HG03342 (cell line): ENCODE results near the gene PREX1.

Experiments used
- ATAC-seq: cut with Tn5 transposase; IDR thresholded peaks from one replicate; pipeline ENCODE4 v1.9.1; 2021; ENCODE audit warnings: mild to moderate bottlenecking, moderate library complexity; ENCODE audit not compliant: unreplicated experiment

PREX1 gene

GRCh38 chr20:48644286-48644828 lies 183.4 kb downstream of the PREX1 start:
- ATAC-seq = no peak

DNA sequence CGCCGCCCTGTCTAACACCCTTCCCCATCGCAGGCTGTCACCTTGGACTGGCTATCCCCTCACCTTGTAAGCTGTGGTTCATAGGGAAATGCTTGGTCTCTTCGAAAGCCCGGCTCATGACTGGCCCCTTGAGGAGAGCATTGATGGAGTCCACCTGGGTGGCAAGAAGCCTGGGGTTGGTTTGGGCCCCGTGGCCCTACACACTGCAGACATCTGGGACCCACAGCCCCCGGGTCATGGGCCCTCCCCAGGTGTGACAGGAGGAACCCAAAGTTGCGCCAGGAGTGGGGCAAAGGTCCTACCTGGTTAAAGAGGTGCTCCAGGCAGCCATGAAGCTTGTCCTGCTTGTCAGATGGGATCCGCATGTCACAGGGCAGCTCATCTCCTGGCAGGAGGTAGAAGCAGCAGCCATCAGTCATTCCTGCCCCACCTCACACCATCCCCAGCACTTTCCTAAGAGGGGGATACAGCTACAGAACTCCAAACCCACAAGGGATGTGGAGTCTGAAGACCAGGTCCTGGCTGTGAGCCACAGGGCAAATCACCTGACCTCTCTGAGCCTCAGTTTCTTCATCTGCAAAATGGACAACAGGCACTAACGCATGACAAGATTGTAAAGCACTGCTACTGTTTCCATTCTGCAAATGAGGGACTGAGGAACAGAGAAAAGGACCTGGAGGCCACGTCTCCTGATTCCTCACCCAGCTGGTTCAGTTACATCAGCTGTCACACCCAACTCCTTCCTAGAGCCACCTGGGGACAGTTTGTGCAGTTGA lies 185.5 kb downstream of the PREX1 start:
- ATAC-seq = no peak

DNA sequence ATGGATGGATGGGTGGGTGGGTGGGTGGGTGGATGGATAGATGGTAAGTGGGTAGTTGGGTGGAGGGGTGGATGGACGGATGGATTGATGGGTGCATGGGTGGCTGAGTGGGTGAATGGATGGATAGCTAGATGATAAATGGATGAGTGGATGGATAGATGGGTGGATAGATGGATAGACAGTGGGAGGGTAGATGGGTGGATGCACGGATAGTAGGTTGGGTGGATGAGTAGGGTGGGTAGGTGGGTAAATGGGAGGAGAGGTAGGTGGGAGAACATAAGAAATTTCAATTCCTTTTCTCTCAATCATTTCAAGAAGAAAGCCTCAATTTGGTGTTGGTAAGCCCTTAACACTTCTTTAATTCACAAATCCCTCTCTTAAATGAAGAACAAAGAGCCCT lies 186.9 kb downstream of the PREX1 start:
- ATAC-seq = no peak

GRCh38 chr20:48639899-48640298 lies 187.9 kb downstream of the PREX1 start:
- no peak for ATAC-seq

GRCh38 chr20:48638546-48638945 lies 189.3 kb downstream of the PREX1 start:
- no peak for ATAC-seq

- no peak for ATAC-seq
Observed at GRCh38 chr20:48637461-48637860, 190.3 kb downstream of the PREX1 start.

DNA sequence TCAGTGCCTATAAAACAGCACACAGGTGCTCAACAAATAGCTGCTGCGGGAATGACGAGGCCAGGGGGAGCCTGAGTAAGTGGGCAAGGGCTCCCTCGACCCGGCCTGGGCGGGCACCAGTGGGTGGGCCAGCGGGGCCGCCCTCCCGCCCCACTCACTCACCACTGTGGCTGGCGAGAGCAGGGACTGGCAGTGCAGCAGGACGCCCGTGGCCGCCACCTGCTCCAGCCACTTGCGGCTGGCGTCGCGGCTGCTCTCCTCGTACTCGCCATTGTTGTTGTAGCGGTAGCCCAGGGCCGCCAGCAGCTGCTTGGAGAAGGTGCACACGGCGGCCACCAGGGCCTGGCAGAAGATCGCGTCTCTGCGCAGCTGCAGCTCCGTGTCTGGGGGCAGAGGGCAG lies 191.5 kb downstream of the PREX1 start:
- ATAC-seq = no peak

DNA sequence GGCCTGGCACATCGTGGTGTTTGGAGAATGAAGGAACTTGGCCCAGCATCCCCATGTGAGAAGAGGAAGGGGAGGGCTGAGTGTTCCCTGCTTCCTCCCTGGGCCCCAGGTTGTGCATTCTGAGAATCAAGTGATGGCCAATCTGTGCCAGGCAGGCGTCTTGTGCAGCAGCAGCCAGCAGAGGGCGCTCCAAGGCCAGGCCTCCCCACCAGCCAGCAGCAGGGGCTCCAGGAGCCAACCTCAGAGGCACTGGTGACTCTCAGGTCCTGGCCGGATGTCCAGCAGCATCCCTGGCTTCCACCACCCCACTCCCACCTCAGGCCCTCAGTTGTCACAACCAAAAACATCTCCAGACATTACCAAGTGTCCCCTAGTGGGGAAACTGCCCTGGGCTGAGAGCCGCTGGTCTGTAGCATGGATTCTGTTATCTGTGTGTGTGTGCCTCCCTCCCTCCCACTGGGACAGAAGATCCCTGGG lies 192.0 kb downstream of the PREX1 start:
- no peak for ATAC-seq

- ATAC-seq = no peak
Observed at GRCh38 chr20:48635361-48635760, 192.4 kb downstream of the PREX1 start.

DNA sequence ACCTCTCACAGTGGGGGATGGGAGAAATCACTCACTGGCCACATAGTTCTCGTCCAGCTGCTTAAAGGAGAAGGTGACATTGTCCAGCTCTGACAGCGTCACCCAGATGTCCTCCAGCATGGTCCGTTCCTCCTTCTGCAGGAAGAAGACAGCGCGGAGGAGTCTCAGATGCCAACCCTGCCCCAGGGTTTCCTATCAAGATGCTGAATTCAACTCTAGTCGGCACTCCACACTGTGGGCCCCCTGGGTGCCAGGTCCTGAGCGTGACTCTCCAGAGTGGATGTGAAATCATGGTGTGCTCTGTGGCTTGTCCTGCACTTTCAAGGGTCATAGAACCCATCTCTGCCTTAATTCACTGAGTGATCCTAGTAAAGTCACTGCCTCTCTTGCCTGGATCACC lies 193.2 kb downstream of the PREX1 start:
- ATAC-seq = no peak

DNA sequence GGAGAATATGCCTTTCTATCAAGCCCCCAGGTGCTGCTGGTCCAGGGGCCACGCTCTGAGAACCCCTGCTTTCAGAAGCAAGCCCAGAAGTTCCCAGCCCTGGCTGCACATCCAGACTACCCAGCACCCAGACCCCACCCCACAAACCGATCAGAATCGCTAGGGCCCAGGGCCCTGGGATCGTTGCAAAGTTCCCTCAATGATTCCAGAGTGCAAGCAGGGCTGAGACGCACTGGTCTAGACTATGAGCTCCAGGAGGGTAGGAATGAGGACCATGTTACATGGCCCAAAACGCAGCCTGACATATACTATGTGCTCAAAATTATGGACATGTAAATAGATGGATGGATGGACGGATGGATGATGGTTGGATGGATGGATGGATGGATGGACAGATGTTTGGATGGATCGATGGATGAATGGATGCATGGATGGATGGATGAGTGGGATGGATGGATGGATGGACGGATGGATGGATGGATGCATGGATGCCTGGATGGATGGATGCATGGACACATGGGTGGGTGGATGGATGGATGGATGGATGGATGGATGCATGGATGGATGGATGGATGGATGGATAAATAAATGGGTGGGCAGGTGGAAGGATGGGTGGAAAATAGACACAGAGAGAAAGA lies 194.1 kb downstream of the PREX1 start:
- ATAC-seq = no peak

DNA sequence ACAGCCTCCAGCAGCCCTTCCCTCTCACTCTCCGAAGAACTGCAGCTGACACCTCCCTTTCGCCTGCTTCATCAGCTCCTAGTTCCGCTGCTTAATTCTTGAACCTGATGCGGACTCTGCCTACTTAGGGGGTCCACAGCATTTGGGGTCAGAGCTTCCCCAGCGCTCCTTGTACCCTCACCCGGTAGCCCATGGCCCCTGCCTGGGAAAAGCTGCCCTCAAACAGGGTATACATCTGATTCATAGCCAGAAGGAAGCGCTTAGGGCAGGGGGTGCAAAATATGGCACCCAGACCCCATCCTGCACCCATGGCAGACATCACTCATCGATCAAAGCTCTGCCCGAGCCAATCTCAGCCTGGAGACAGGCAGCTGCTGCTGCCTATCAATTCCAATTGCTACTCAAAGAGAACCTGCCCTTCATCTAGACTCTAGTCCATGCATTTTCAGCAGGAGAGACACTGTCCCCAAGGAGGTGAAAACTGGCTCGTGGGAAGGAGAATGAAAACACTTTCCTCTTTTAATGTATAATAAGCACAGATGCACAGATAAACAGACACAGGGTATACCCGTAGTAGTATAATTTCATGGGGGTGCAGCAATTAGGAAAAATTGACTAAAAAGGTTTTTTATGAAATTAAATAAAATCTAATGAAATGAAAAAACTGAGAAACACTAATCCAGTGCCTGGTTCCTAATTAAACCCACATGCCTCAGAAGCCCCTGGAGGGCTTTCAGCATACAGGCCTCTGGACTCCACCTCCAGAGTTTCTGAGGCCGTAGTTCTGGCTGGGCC lies 194.8 kb downstream of the PREX1 start:
- no peak for ATAC-seq

DNA sequence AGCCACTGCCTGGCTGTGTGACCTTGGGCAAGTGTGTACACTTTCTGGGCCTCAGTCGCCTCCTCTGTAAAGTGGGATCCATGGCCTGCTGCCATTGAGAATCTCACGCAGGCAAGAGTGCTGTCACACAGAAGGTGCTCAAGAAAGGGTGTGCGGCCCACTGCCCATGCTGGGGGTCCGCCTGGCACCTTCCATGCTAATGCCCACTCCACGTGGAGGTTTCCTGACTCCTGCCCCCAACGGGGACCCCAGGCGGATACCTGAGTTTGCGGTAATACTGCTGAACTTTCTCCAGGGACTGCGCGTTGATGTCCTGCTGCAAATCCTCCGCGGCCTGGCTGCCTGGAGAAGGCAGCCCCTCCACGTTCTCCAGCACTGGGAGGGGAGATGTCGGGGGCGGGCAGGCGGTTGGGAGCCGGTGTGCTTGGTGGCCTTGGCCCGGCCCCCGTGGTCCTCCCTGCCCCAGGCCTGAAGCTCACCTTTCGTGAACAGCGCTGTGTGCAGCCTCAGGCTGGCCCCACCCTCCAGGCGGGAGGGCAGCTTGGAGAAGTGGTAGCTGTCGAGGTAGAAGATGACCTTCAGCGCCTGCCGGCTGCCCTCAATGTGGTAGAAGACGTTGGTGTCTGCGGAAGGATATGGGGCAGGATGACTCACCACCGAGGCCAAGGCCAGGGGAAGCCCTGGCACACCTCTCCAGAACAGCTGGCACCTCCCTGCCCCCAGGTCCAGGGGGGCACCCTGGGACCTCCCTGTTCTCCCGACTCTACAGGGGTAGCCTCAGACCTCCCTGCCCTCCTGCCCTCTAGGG lies 195.6 kb downstream of the PREX1 start:
- ATAC-seq = no peak

DNA sequence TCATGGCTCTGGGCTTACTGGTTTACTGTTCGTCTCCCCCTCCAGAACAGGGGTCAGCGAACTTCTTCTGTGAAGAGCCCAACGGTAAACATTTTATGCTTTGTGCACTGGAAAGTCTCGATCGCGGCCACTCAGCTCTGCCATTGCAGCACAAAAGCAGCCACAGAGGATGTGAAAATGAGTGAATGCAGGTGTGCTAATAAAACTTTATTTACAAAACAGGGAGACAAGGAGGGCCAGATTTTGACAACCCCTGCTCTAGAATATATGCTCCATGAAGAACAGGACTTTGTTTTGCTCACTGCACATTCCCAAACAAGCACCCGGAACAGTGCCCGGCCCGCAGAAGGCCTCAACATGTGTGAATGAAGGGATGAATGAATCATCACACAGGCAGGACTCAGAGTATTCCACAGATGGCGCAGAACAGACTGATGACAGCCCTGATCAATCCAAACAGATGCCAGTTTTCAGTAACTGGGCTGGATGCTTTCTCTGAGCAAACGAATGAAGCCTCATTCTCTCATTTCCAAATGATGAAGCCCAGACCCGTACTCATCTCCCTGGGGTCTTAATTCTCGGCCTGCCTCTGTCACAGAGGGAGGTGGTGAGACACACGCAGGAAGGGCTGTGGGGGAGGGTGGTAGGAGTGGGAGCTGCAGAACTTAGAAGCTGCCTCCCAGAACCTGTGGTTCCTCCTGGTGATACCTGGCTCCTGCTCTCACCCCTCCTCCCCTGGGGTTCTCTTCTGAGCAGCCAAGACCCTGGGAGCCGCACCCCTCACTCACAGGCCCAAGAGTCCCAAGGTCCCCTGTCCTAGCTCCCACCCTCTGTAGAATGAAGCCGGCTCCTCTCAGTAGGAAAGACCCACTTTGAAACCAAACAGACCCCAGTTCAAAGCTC lies 196.4 kb downstream of the PREX1 start:
- no peak for ATAC-seq

- no peak for ATAC-seq
Observed at GRCh38 chr20:48630342-48631075, 197.3 kb downstream of the PREX1 start.

DNA sequence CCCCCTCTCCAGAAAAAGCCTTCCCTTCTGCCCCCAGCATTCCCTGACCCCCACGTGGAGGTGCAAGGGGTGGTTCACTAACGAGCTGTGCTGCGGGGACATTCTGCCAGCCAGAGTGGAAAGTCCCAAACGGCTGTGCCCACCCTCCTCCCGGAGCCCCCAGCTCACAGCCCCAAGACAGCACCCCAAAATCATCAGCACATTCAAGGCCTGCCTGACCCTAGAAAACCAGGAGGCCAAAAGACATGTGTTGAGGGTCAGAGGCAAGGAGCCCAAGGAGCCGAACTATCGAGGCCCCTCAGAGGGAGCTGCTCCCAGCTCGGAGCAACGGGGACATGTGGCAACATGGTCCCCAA lies 197.9 kb downstream of the PREX1 start:
- no peak for ATAC-seq

DNA sequence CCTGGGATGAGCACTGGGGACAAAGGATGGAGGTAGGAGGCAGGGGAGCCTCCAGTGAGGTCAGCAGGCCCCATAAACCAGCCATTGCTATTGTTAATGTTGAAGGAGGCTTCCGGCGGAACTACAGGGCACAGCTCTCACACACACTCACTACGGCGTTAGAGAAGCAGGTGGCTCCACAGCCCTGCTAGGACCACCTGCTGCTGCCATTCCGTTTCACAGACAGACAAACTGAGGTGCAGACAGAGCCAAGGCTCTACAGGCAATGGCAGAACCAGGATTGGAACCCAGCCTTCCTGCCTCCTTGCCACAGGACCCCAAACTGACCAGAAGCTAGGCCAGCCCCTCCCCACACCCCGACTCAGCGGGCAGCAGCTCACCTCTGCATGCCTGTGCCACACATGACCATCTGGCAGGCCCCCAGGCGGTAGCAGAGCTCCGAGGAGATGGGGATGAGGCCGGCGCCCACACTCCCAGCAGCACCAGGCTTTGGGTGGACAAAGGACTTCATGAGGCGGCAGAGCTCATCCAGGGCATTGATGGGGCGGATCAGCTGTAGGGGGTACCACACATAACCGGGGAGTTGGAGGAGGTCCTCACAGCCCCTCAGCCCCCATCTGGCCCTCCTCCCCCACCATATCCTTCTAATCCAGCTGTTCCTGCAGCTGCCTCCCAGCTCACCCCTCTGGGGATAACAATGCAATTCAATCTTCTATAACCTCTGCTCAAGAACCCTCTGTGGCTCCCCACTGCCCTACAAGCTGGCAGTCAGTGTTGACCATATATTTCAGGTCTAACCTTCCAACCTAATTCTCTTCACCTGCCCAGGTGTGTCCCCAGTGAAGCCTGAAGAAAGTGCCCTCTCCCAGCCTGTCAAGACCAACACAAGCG lies 198.5 kb downstream of the PREX1 start:
- no peak for ATAC-seq

- no peak for ATAC-seq
Observed at GRCh38 chr20:48627737-48628128, 200.1 kb downstream of the PREX1 start.
